SK-N-SH (cell line): ENCODE results near the gene BCAS3. TPM values are rescaled to one million over a fixed set of nuclear protein-coding genes. Genes with fewer than 3 reads are reported as not detected.

Experiments used
- CTCF ChIA-PET: fragments of 300-600, 350-600 bp; formaldehyde crosslinking; extraction: SDS; loops from one replicate; lab custom pipeline; 2021; lab: Yijun Ruan, JAX
- POLR2A ChIA-PET: fragments of 350-600 bp; sonication (Branson Sonifier 250); formaldehyde crosslinking; extraction: SDS; loops from one replicate; lab custom pipeline; 2020; ENCODE audit warnings: antibody characterized with exemption, inconsistent platforms; lab: Yijun Ruan, JAX
- DNase-seq: peaks from one replicate; pipeline ENCODE4 v3.0.0; 2012
- H2AFZ ChIP-seq: fragments of 200-600 bp; sonication (generic); 2 replicates; pipeline ENCODE4 v1.8.1; 2016; ENCODE audit warnings: antibody characterized with exemption, mild to moderate bottlenecking, low read depth
- H3F3A ChIP-seq: fragments of 200-600 bp; sonication (generic); replicated peaks from 2 replicates; pipeline ENCODE3; 2016; ENCODE audit warnings: antibody characterized with exemption, mild to moderate bottlenecking; ENCODE audit not compliant: insufficient read depth
- H3K27ac ChIP-seq, 2 experiments: fragments of 200-500 bp in 1 of 2; fragments of 200-600 bp in 1 of 2; sonication (Bioruptor generic) in 1 of 2; sonication (generic), shearing (Covaris generic) in 1 of 2; 2 replicates each; pipeline versions ENCODE4 v1.5.1 to v1.6.1; 2014 to 2016; ENCODE audit warnings: low read depth in 2 of 2, inconsistent platforms in 1 of 2, low read length in 1 of 2, mild to moderate bottlenecking in 1 of 2, mixed read lengths in 1 of 2
- H3K27me3 ChIP-seq: fragments of 200-600 bp; sonication (generic), shearing (Covaris generic); 2 replicates; pipeline ENCODE4 v1.6.1; 2016; ENCODE audit warnings: mixed run types; ENCODE audit not compliant: insufficient read depth
- H3K36me3 ChIP-seq, 2 experiments: fragments of 200-500 bp in 1 of 2; fragments of 200-600 bp in 1 of 2; sonication (Bioruptor generic) in 1 of 2; sonication (generic) in 1 of 2; replicated peaks in 1 of 2; 2 replicates each; pipeline versions ENCODE3 to v1.5.1; 2014 to 2016; ENCODE audit warnings: low read length in 1 of 2, mild to moderate bottlenecking in 1 of 2; ENCODE audit not compliant: insufficient read depth in 2 of 2, control insufficient read depth in 1 of 2
- H3K4me1 ChIP-seq, 2 experiments: fragments of 200-500 bp in 1 of 2; fragments of 200-600 bp in 1 of 2; sonication (Bioruptor generic) in 1 of 2; sonication (generic), shearing (Covaris generic) in 1 of 2; 2 replicates each; pipeline versions ENCODE4 v1.5.1 to v1.6.1; 2014 to 2016; ENCODE audit warnings: low read depth in 1 of 2, low read length in 1 of 2, mixed run types in 1 of 2; ENCODE audit not compliant: insufficient read depth in 2 of 2, control insufficient read depth in 1 of 2
- H3K4me2 ChIP-seq: fragments of 200-600 bp; sonication (generic), shearing (Covaris generic); 2 replicates; pipeline ENCODE4 v1.6.1; 2017; ENCODE audit warnings: mixed run types
- H3K4me3 ChIP-seq, 2 experiments: fragments of 200-500 bp in 1 of 2; fragments of 200-600 bp in 1 of 2; sonication (Bioruptor generic) in 1 of 2; sonication (generic), shearing (Covaris generic) in 1 of 2; 2 replicates each; pipeline versions ENCODE4 v1.5.1 to v1.8.1; 2014 to 2016; ENCODE audit warnings: low read depth in 2 of 2, inconsistent platforms in 1 of 2, low read length in 1 of 2, mild to moderate bottlenecking in 1 of 2, mixed read lengths in 1 of 2, moderate library complexity in 1 of 2
- H3K79me2 ChIP-seq: fragments of 200-600 bp; sonication (generic); 2 replicates; pipeline ENCODE4 v1.8.1; 2017; ENCODE audit warnings: mild to moderate bottlenecking; ENCODE audit not compliant: insufficient read depth
- H3K9ac ChIP-seq: fragments of 200-600 bp; sonication (generic); 2 replicates; pipeline ENCODE4 v1.6.1; 2017; ENCODE audit warnings: mixed run types
- H3K9me2 ChIP-seq: fragments of 200-600 bp; sonication (generic); 2 replicates; pipeline ENCODE4 v1.6.1; 2017; ENCODE audit warnings: mixed run types
- H3K9me3 ChIP-seq: fragments of 200-600 bp; sonication (generic); 2 replicates; pipeline ENCODE4 v1.6.1; 2017; ENCODE audit warnings: mixed run types, mild to moderate bottlenecking, moderate library complexity
- H4K20me1 ChIP-seq: fragments of 200-600 bp; sonication (generic); 2 replicates; pipeline ENCODE4 v1.6.1; 2017; ENCODE audit warnings: mild to moderate bottlenecking, mixed run types; ENCODE audit not compliant: insufficient read depth
- ELF1 ChIP-seq: IDR thresholded peaks from 2 replicates; pipeline ENCODE4 v1.4.0; 2012
- EP300 ChIP-seq, 2 experiments: IDR thresholded peaks; 2 replicates each; pipeline versions ENCODE4 v1.4.0 to v1.6.1; 2012; ENCODE audit warnings: borderline replicate concordance in 1 of 2, low read depth in 1 of 2, low read length in 1 of 2
- FOSL2 ChIP-seq: IDR thresholded peaks from 2 replicates; pipeline ENCODE4 v1.4.0; 2012; ENCODE audit warnings: low read depth, mild to moderate bottlenecking, moderate library complexity, borderline replicate concordance
- FOXM1 ChIP-seq: IDR thresholded peaks from 2 replicates; pipeline ENCODE4 v1.4.0; 2012; ENCODE audit warnings: low read depth, mild to moderate bottlenecking
- GABPA ChIP-seq: IDR thresholded peaks from 2 replicates; pipeline ENCODE4 v1.4.0; 2012; ENCODE audit warnings: low read depth, mild to moderate bottlenecking
- IRF3 ChIP-seq: fragments of 150-350 bp; IDR thresholded peaks from 2 replicates; pipeline ENCODE4 v1.6.1; 2016; ENCODE audit warnings: mild to moderate bottlenecking, low read depth, low read length
- JUND ChIP-seq: IDR thresholded peaks from 2 replicates; pipeline ENCODE4 v1.4.0; 2012
- MEF2A ChIP-seq: IDR thresholded peaks from 2 replicates; pipeline ENCODE4 v1.4.0; 2012; ENCODE audit warnings: low read depth, borderline replicate concordance
- NFIC ChIP-seq: IDR thresholded peaks from 2 replicates; pipeline ENCODE4 v1.4.0; 2012; ENCODE audit warnings: borderline replicate concordance
- NRF1 ChIP-seq: IDR thresholded peaks from 2 replicates; pipeline ENCODE4 v1.6.1; 2012; ENCODE audit warnings: low read depth, mild to moderate bottlenecking, low read length
- RAD21 ChIP-seq: IDR thresholded peaks from 2 replicates; pipeline ENCODE4 v1.6.1; 2012; ENCODE audit warnings: mild to moderate bottlenecking, low read length
- RCOR1 ChIP-seq: fragments of 150-350 bp; IDR thresholded peaks from 2 replicates; pipeline ENCODE4 v1.6.1; 2017; ENCODE audit warnings: antibody characterized with exemption, low read length
- RFX5 ChIP-seq: IDR thresholded peaks from 2 replicates; pipeline ENCODE4 v1.6.1; 2012; ENCODE audit warnings: mild to moderate bottlenecking, improper control_type of control experiment, low read length
- RXRA ChIP-seq: IDR thresholded peaks from 2 replicates; pipeline ENCODE4 v1.4.0; 2012; ENCODE audit warnings: low read depth, mild to moderate bottlenecking, borderline replicate concordance
- SIN3A ChIP-seq: IDR thresholded peaks from 2 replicates; pipeline ENCODE4 v1.6.1; 2012; ENCODE audit warnings: low read depth, mild to moderate bottlenecking, low read length, moderate library complexity, borderline replicate concordance
- SMC3 ChIP-seq: IDR thresholded peaks from 2 replicates; pipeline ENCODE4 v1.6.1; 2012; ENCODE audit warnings: low read depth, low read length, improper control_type of control experiment
- TCF12 ChIP-seq: IDR thresholded peaks from 2 replicates; pipeline ENCODE4 v1.4.0; 2012
- TEAD4 ChIP-seq: IDR thresholded peaks from 2 replicates; pipeline ENCODE4 v1.4.0; 2012; ENCODE audit warnings: mild to moderate bottlenecking, borderline replicate concordance; ENCODE audit not compliant: insufficient read depth
- USF1 ChIP-seq: IDR thresholded peaks from 2 replicates; pipeline ENCODE4 v1.4.0; 2012; ENCODE audit warnings: low read depth, borderline replicate concordance
- USF2 ChIP-seq: fragments of 150-350 bp; IDR thresholded peaks from 2 replicates; pipeline ENCODE4 v1.6.1; 2017; ENCODE audit warnings: antibody characterized with exemption, low read length, low read depth, borderline replicate concordance
- YY1 ChIP-seq: IDR thresholded peaks from 2 replicates; pipeline ENCODE4 v1.4.0; 2012; ENCODE audit warnings: low read depth, mild to moderate bottlenecking
- WGBS: methylation state at CpG from one replicate; pipeline ENCODE4 v1.1.6; 2017; ENCODE audit warnings: low lambda C conversion rate; 5-methylcytosine and 5-hydroxymethylcytosine counted together
- polyA plus RNA-seq, 3 experiments: library from polyadenylated mRNA; depleted of rRNA; stranded (reverse); fragments of >200 nt; gene quantifications; 2 replicates each; pipeline ENCODE4 v1.2.3, GENCODE V29; 2012
- TF ChIP-seq, protein P1 (sequence below): IDR thresholded peaks from 2 replicates; pipeline ENCODE4 v1.4.0; 2012; ENCODE audit warnings: low read depth, borderline replicate concordance

The BCAS3 gene
- polyA plus RNA-seq, 1 of the 3 experiments (the other 2 are of a cell fraction): 5.9 TPM

- DNase-seq: no peak
- no peaks in the 10 kb centered on the region for H3K27me3 ChIP-seq
- H3K4me2 ChIP-seq: no peak overlapping the region
- ChIA-PET POLR2A (interaction anchor here (0.7 kb wide), 1 partner anchor 21 kb away, joined by 3 read pairs; no protein-coding TSS in a partner anchor), CTCF (interaction anchor here (0.5 to 11.4 kb wide), 8 partner anchors 8 to 420 kb away, joined by 3 to 133 read pairs (median 4); partner anchors contain the start of gene TBX2)
- peaks cover 48% of the 10 kb centered on the region for H3K79me2 ChIP-seq
- H4K20me1 ChIP-seq: no peaks in the 10 kb centered on the region
- H3K9ac ChIP-seq: no peak overlapping the region
- no peak overlapping the region for H2AFZ ChIP-seq
- TF ChIP-seq RCOR1: no peak
- no peak for TF ChIP-seq GABPA
- no peak for TF ChIP-seq ELF1
- TF ChIP-seq EP300 (IDR thresholded peaks at IDR 0.05; ENCODE audit: borderline replicate concordance in 1 of 2, low read depth in 1 of 2, low read length in 1 of 2): no peak
- TF ChIP-seq MEF2A: no peak
- no peak for TF ChIP-seq NFIC
- no peak for TF ChIP-seq JUND
- no peak for TF ChIP-seq FOXM1
- TF ChIP-seq RAD21: no peak
- no peak for TF ChIP-seq YY1
- H3K4me3 ChIP-seq: no peak overlapping the region
- H3K9me3 ChIP-seq: no peaks in the 10 kb centered on the region
- WGBS: 94% methylated on average over 12 of the region's 19 CpGs
- peaks cover 0 to 8% of the 10 kb centered on the region in 2 experiments for H3K36me3 ChIP-seq
- H3K9me2 ChIP-seq: no peaks in the 10 kb centered on the region
- peaks cover 11% of the 10 kb centered on the region for H3F3A ChIP-seq
- H3K4me1 ChIP-seq: peaks cover 5 to 83% of the 10 kb centered on the region in 2 experiments; a peak in 2 of 4 replicates
- peak overlapping the region in 1 of 2 experiments; percentile 32; a peak in 1 of 4 replicates for H3K27ac ChIP-seq
These were observed 714.1 kb downstream of the BCAS3 start for GRCh38 chr17:61391595-61392291.

DNA sequence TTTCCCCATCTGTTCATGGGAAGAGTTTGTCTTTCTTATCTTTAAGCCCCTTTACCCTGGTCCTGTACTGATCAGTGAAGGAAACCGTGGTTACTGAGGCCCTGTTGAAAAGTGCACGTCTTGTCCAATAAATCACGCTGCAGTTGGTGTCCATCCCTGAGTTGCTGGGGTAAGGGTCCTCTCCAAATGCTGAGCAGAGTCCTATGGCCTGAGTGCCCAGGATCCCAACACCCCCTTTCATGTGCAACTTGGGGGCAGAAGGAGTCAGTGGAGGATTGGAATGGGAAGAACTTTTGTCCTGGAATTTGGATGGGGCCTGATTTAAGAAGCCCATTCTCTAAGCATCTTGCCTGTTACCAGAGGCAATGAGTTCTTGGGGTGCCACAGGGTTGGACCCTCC, 715.0 kb downstream of the BCAS3 start:
- CTCF ChIA-PET: interaction anchor here (1.2 to 11.4 kb wide), 5 partner anchors 9 to 391 kb away, joined by 3 to 133 read pairs (median 6); no protein-coding TSS in a partner anchor

More for the DNA sequence above, 715.0 kb downstream of the BCAS3 start:
- no peak for TF ChIP-seq RXRA
- no peak for TF ChIP-seq FOSL2
- TF ChIP-seq RFX5: no peak
- no peak for TF ChIP-seq USF1
- no peak for TF ChIP-seq SMC3
- TF ChIP-seq NRF1: no peak
- no peak for TF ChIP-seq USF2
- no peak for TF ChIP-seq IRF3
- TF ChIP-seq TCF12: no peak
- no peak for TF ChIP-seq SIN3A
- TF ChIP-seq TEAD4: no peak
- TF ChIP-seq, protein P1, sequence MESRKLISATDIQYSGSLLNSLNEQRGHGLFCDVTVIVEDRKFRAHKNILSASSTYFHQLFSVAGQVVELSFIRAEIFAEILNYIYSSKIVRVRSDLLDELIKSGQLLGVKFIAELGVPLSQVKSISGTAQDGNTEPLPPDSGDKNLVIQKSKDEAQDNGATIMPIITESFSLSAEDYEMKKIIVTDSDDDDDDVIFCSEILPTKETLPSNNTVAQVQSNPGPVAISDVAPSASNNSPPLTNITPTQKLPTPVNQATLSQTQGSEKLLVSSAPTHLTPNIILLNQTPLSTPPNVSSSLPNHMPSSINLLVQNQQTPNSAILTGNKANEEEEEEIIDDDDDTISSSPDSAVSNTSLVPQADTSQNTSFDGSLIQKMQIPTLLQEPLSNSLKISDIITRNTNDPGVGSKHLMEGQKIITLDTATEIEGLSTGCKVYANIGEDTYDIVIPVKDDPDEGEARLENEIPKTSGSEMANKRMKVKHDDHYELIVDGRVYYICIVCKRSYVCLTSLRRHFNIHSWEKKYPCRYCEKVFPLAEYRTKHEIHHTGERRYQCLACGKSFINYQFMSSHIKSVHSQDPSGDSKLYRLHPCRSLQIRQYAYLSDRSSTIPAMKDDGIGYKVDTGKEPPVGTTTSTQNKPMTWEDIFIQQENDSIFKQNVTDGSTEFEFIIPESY: no peak
- WGBS: 100% methylated on average over 3 of the region's 3 CpGs
- H3K4me3 ChIP-seq: no peak overlapping the region
- no peak overlapping the region for H3K9ac ChIP-seq
- H3F3A ChIP-seq: peaks cover 11% of the 10 kb centered on the region
- peaks cover 5 to 80% of the 10 kb centered on the region in 2 experiments; a peak in 2 of 4 replicates for H3K4me1 ChIP-seq
- H3K27me3 ChIP-seq: no peaks in the 10 kb centered on the region
- POLR2A ChIA-PET: no interaction called here
- no peak for DNase-seq
- H3K79me2 ChIP-seq: peaks cover 57% of the 10 kb centered on the region
- no peaks in the 10 kb centered on the region for H3K9me2 ChIP-seq
- H3K36me3 ChIP-seq: peaks cover 0 to 8% of the 10 kb centered on the region in 2 experiments
- H3K27ac ChIP-seq: no peak overlapping the region
- H4K20me1 ChIP-seq: no peaks in the 10 kb centered on the region
- H2AFZ ChIP-seq: no peak overlapping the region
- no peaks in the 10 kb centered on the region for H3K9me3 ChIP-seq
- no peak overlapping the region for H3K4me2 ChIP-seq
